ENCODE measurements around the gene AKNA. TPM values are rescaled to one million over a fixed set of nuclear protein-coding genes. Genes with fewer than 3 reads are reported as not detected.

Gene AKNA
- polyA plus RNA-seq, 3 donors: 3.3 to 147 (median 7.3) TPM

GRCh38 chr9:114428466-114428865 lies 40.7 kb upstream of the AKNA start:
- Mint-ChIP-seq H3K9me3 (no peaks in the 10 kb centered on the region), H3K4me3 (no peak overlapping the region), H3K27me3 (ENCODE audit: low read depth in 3 of 3) (peaks cover 0 to 7% (median 2%) of the 10 kb centered on the region in 3 donors), H3K27ac (peak overlapping the region in 1 of 7 donors; percentile 68), H3K36me3 (no peaks in the 10 kb centered on the region), H3K4me1 (no peaks in the 10 kb centered on the region)
- Histone ChIP-seq H3K4me1 (ENCODE audit: control insufficient read depth in 1 of 2, insufficient read depth in 2 of 2, low read length in 2 of 2) (no peaks in the 10 kb centered on the region), H3K9me3 (replicated peaks in 1 of 2; ENCODE audit: control insufficient read depth in 1 of 2, insufficient read depth in 1 of 2, low read length in 2 of 2) (no peaks in the 10 kb centered on the region), H3K4me3 (replicated peaks in 1 of 3; ENCODE audit: low read depth in 2 of 3, low read length in 3 of 3) (no peak overlapping the region), H3K4me2 (replicated peaks; ENCODE audit: extremely low read depth, low read length, poor library complexity, severe bottlenecking) (no peak overlapping the region), H3K9ac (ENCODE audit: insufficient read depth, low read length, poor library complexity, severe bottlenecking) (no peak overlapping the region), H3K27me3 (ENCODE audit: control insufficient read depth in 2 of 2, insufficient read depth in 2 of 2, low read length in 2 of 2) (no peaks in the 10 kb centered on the region), H3K27ac (ENCODE audit: low read depth in 1 of 2, low read length in 2 of 2) (no peak overlapping the region), H3K79me2 (ENCODE audit: insufficient read depth, low read length) (no peaks in the 10 kb centered on the region), H3K36me3 (replicated peaks in 1 of 2; ENCODE audit: control insufficient read depth in 1 of 2, insufficient read depth in 2 of 2, low read length in 2 of 2) (no peaks in the 10 kb centered on the region), H2AFZ (ENCODE audit: insufficient read depth, low read depth, low read length, poor library complexity, severe bottlenecking) (no peak overlapping the region), H4K20me1 (ENCODE audit: insufficient read depth, low read length) (no peaks in the 10 kb centered on the region)
- intact Hi-C loops (cut with micrococcal nuclease): no loop called here
- TF ChIP-seq CTCF (IDR thresholded peaks at IDR 0.05): no peak
- WGBS (ENCODE audit: insufficient coverage): 98% methylated on average over 7 of the region's 8 CpGs
- no peak for DNase-seq

GRCh38 chr9:114427644-114428043 lies 39.9 kb upstream of the AKNA start:
- no peak overlapping the region for H3K4me3 Mint-ChIP-seq

More at GRCh38 chr9:114427644-114428043, 39.9 kb upstream of the AKNA start:
- H4K20me1 ChIP-seq (ENCODE audit: insufficient read depth, low read length): no peaks in the 10 kb centered on the region
- H2AFZ ChIP-seq (ENCODE audit: insufficient read depth, low read depth, low read length, poor library complexity, severe bottlenecking): no peak overlapping the region
- no peaks in the 10 kb centered on the region for H3K4me1 ChIP-seq (ENCODE audit: control insufficient read depth in 1 of 2, insufficient read depth in 2 of 2, low read length in 2 of 2)
- H3K4me3 ChIP-seq (replicated peaks in 1 of 3; ENCODE audit: low read depth in 2 of 3, low read length in 3 of 3): no peak overlapping the region
- DNase-seq: no peak
- no peaks in the 10 kb centered on the region for H3K9me3 ChIP-seq (replicated peaks in 1 of 2; ENCODE audit: control insufficient read depth in 1 of 2, insufficient read depth in 1 of 2, low read length in 2 of 2)
- WGBS (ENCODE audit: insufficient coverage): no CpG with 5 or more reads among the region's 4 CpGs
- H3K79me2 ChIP-seq (ENCODE audit: insufficient read depth, low read length): no peaks in the 10 kb centered on the region
- H3K9ac ChIP-seq (ENCODE audit: insufficient read depth, low read length, poor library complexity, severe bottlenecking): no peak overlapping the region
- no peak overlapping the region for H3K27ac ChIP-seq (ENCODE audit: low read depth in 1 of 2, low read length in 2 of 2)
- H3K9me3 Mint-ChIP-seq: no peaks in the 10 kb centered on the region
- H3K27me3 Mint-ChIP-seq (ENCODE audit: low read depth in 3 of 3): peaks cover 0 to 8% (median 2%) of the 10 kb centered on the region in 3 donors
- no peak overlapping the region for H3K4me2 ChIP-seq (replicated peaks; ENCODE audit: extremely low read depth, low read length, poor library complexity, severe bottlenecking)
- no peaks in the 10 kb centered on the region for H3K36me3 Mint-ChIP-seq
- H3K4me1 Mint-ChIP-seq: no peaks in the 10 kb centered on the region
- intact Hi-C loops (cut with micrococcal nuclease): no loop called here
- TF ChIP-seq CTCF (IDR thresholded peaks at IDR 0.05): no peak
- H3K36me3 ChIP-seq (replicated peaks in 1 of 2; ENCODE audit: control insufficient read depth in 1 of 2, insufficient read depth in 2 of 2, low read length in 2 of 2): no peaks in the 10 kb centered on the region
- no peaks in the 10 kb centered on the region for H3K27me3 ChIP-seq (ENCODE audit: control insufficient read depth in 2 of 2, insufficient read depth in 2 of 2, low read length in 2 of 2)
- H3K27ac Mint-ChIP-seq: peak overlapping the region in 1 of 7 donors; percentile 42
